Measurements from ENCODE around the gene PANK1.
A peak's percentile ranks its signal among the peaks of the same experiment; 100 is the strongest.

Gene PANK1

GRCh38 chr10:89652806-89653370 is 7.8 kb upstream of the PANK1 start:
- no peak for DNase-seq (ENCODE audit: low read depth in 2 of 3, low spot score in 1 of 3)

- no peak for DNase-seq (ENCODE audit: low read depth in 2 of 3, low spot score in 1 of 3)
Measured at GRCh38 chr10:89651916-89652573, 7.0 kb upstream of the PANK1 start.

GRCh38 chr10:89651205-89651915 is 6.3 kb upstream of the PANK1 start:
- no peak for DNase-seq (ENCODE audit: low read depth in 2 of 3, low spot score in 1 of 3)

- no peak for DNase-seq (ENCODE audit: low read depth in 2 of 3, low spot score in 1 of 3)
Measured at GRCh38 chr10:89649051-89649450, 4.0 kb upstream of the PANK1 start.

GRCh38 chr10:89648074-89648473 is 3.0 kb upstream of the PANK1 start:
- no peak for DNase-seq (ENCODE audit: low read depth in 2 of 3, low spot score in 1 of 3)

- DNase-seq (ENCODE audit: low read depth in 2 of 3, low spot score in 1 of 3), result no peak
Measured at GRCh38 chr10:89646889-89647657, 2.0 kb upstream of the PANK1 start.

- DNase-seq (ENCODE audit: low read depth in 2 of 3, low spot score in 1 of 3), result no peak
Measured at GRCh38 chr10:89645742-89646172, 715 bp upstream of the PANK1 start.

- DNase-seq (ENCODE audit: low read depth in 2 of 3, low spot score in 1 of 3), result no peak
Measured at GRCh38 chr10:89644691-89644966, 413 bp downstream of the PANK1 start.

GRCh38 chr10:89643812-89644690 is 991 bp downstream of the PANK1 start:
- DNase-seq (ENCODE audit: low read depth in 2 of 3, low spot score in 1 of 3), result peak; percentile 45 to 49 (median 48)

GRCh38 chr10:89643431-89643811 is 1.6 kb downstream of the PANK1 start:
- no peak for DNase-seq (ENCODE audit: low read depth in 2 of 3, low spot score in 1 of 3)

GRCh38 chr10:89642193-89642592 is 2.8 kb downstream of the PANK1 start:
- no peak for DNase-seq (ENCODE audit: low read depth in 2 of 3, low spot score in 1 of 3)

GRCh38 chr10:89640241-89640640 is 4.8 kb downstream of the PANK1 start:
- DNase-seq (ENCODE audit: low read depth in 2 of 3, low spot score in 1 of 3), result no peak

- DNase-seq (ENCODE audit: low read depth in 2 of 3, low spot score in 1 of 3), result no peak
Measured at GRCh38 chr10:89639326-89639725, 5.7 kb downstream of the PANK1 start.

GRCh38 chr10:89637113-89637512 is 7.9 kb downstream of the PANK1 start:
- DNase-seq (ENCODE audit: low read depth in 2 of 3, low spot score in 1 of 3), result no peak

- DNase-seq (ENCODE audit: low read depth in 2 of 3, low spot score in 1 of 3), result no peak
Measured at GRCh38 chr10:89634637-89635036, 10.4 kb downstream of the PANK1 start.

- no peak for DNase-seq (ENCODE audit: low read depth in 2 of 3, low spot score in 1 of 3)
Measured at GRCh38 chr10:89633484-89633883, 11.6 kb downstream of the PANK1 start.

GRCh38 chr10:89632824-89633223 is 12.2 kb downstream of the PANK1 start:
- DNase-seq (ENCODE audit: low read depth in 2 of 3, low spot score in 1 of 3), result no peak

GRCh38 chr10:89627830-89628229 is 17.2 kb downstream of the PANK1 start:
- no peak for DNase-seq (ENCODE audit: low read depth in 2 of 3, low spot score in 1 of 3)

- DNase-seq (ENCODE audit: low read depth in 2 of 3, low spot score in 1 of 3), result no peak
Measured at GRCh38 chr10:89625041-89625765, 19.8 kb downstream of the PANK1 start.

GRCh38 chr10:89624020-89624419 is 21.0 kb downstream of the PANK1 start:
- no peak for DNase-seq (ENCODE audit: low read depth in 2 of 3, low spot score in 1 of 3)
